Uterus (tissue), 4 donors: ENCODE data around the gene TBRG4. TPM values are rescaled to one million over a fixed set of nuclear protein-coding genes. Genes with fewer than 3 reads are reported as not detected.

Experiments
- DNase-seq, 2 donors: peaks; one replicate each; pipeline ENCODE4 v3.0.0-alpha.2; 2019 to 2020
- H3K27ac ChIP-seq, 2 donors: fragments of 200-600 bp; sonication (generic); 1 replicate in 1 of 2; 2 replicates in 1 of 2; pipeline ENCODE4 v1.5.1; 2016 to 2018
- H3K27me3 ChIP-seq, 2 donors: fragments of 200-600 bp; sonication (generic); one replicate each; pipeline ENCODE4 v1.5.1; 2018 to 2019; ENCODE audit warnings: control low read depth in 1 of 2
- H3K36me3 ChIP-seq, 2 donors: fragments of 200-600 bp; sonication (generic); one replicate each; pipeline ENCODE4 v1.5.1; 2019; ENCODE audit warnings: control low read depth in 1 of 2
- H3K4me1 ChIP-seq, 2 donors: fragments of 200-600 bp; sonication (generic); one replicate each; pipeline ENCODE4 v1.5.1; 2018 to 2019; ENCODE audit warnings: control low read depth in 1 of 2
- H3K4me3 ChIP-seq, 2 donors: fragments of 200-600 bp; sonication (generic); 1 replicate in 1 of 2; 2 replicates in 1 of 2; pipeline ENCODE4 v1.5.1; 2018 to 2019; ENCODE audit warnings: mild to moderate bottlenecking in 1 of 2
- H3K9me3 ChIP-seq, 2 donors: fragments of 200-600 bp; sonication (generic); one replicate each; pipeline ENCODE4 v1.5.1; 2019; ENCODE audit warnings: control low read depth in 1 of 2
- POLR2A ChIP-seq, 2 donors: fragments of 450-650 bp; IDR thresholded peaks; one replicate each; pipeline ENCODE4 v1.6.1; 2016; ENCODE audit warnings: antibody characterized with exemption in 2 of 2, mild to moderate bottlenecking in 1 of 2, moderate library complexity in 1 of 2
- intact Hi-C: fragments of 100-400 bp; cut with DNase I; formaldehyde crosslinking; loops from one replicate; pipeline ENCODE4 v1.15.1; 2023; ENCODE audit warnings: low total_unique reads
- total RNA-seq, 4 donors: library from RNA; depleted of rRNA in 3 of 4; stranded (reverse); fragments of >200 nt in 3 of 4; gene quantifications; one replicate each; pipeline versions ENCODE4 v1.1.0 to v1.2.4, GENCODE V29; 2014 to 2023
- TF ChIP-seq, protein P1 (sequence below), 4 experiments: fragments of 200-600 bp in 2 of 4; fragments of 450-650 bp in 2 of 4; sonication (generic) in 2 of 4; IDR thresholded peaks; one replicate each; pipeline ENCODE4 v1.5.1; 2016 to 2019; ENCODE audit warnings: antibody characterized with exemption in 4 of 4, mild to moderate bottlenecking in 2 of 4, moderate library complexity in 1 of 4
- donor health status: DM: yes; HTN: yes; CAD: no.

Gene TBRG4
- total RNA-seq, 4 donors from 2014 or later, result 7.4 to 51.2 (median 42.5) TPM

GRCh38 chr7:45060295-45060694 lies 51.2 kb downstream of the TBRG4 start:
- Histone ChIP-seq H3K36me3 (no peaks in the 10 kb centered on the region), H3K9me3 (no peaks in the 10 kb centered on the region), H3K4me1 (no peaks in the 10 kb centered on the region), H3K4me3 (no peak overlapping the region), H3K27ac (no peak overlapping the region), H3K27me3 (no peaks in the 10 kb centered on the region)
- intact Hi-C loops, result no loop called here
- DNase-seq, result no peak
- TF ChIP-seq, protein P1, sequence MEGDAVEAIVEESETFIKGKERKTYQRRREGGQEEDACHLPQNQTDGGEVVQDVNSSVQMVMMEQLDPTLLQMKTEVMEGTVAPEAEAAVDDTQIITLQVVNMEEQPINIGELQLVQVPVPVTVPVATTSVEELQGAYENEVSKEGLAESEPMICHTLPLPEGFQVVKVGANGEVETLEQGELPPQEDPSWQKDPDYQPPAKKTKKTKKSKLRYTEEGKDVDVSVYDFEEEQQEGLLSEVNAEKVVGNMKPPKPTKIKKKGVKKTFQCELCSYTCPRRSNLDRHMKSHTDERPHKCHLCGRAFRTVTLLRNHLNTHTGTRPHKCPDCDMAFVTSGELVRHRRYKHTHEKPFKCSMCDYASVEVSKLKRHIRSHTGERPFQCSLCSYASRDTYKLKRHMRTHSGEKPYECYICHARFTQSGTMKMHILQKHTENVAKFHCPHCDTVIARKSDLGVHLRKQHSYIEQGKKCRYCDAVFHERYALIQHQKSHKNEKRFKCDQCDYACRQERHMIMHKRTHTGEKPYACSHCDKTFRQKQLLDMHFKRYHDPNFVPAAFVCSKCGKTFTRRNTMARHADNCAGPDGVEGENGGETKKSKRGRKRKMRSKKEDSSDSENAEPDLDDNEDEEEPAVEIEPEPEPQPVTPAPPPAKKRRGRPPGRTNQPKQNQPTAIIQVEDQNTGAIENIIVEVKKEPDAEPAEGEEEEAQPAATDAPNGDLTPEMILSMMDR (IDR thresholded peaks at IDR 0.05), result no peak
- TF ChIP-seq POLR2A (IDR thresholded peaks at IDR 0.05), result no peak

- no peak for TF ChIP-seq POLR2A (IDR thresholded peaks at IDR 0.05)
- TF ChIP-seq, protein P1 (IDR thresholded peaks at IDR 0.05), result no peak
- Histone ChIP-seq H3K36me3 (no peaks in the 10 kb centered on the region), H3K4me3 (no peak overlapping the region), H3K27ac (no peak overlapping the region), H3K27me3 (no peaks in the 10 kb centered on the region), H3K9me3 (no peaks in the 10 kb centered on the region), H3K4me1 (no peaks in the 10 kb centered on the region)
- DNase-seq, result no peak
- intact Hi-C loops, result no loop called here
Observed at GRCh38 chr7:45057878-45058277, 53.6 kb downstream of the TBRG4 start.

DNA sequence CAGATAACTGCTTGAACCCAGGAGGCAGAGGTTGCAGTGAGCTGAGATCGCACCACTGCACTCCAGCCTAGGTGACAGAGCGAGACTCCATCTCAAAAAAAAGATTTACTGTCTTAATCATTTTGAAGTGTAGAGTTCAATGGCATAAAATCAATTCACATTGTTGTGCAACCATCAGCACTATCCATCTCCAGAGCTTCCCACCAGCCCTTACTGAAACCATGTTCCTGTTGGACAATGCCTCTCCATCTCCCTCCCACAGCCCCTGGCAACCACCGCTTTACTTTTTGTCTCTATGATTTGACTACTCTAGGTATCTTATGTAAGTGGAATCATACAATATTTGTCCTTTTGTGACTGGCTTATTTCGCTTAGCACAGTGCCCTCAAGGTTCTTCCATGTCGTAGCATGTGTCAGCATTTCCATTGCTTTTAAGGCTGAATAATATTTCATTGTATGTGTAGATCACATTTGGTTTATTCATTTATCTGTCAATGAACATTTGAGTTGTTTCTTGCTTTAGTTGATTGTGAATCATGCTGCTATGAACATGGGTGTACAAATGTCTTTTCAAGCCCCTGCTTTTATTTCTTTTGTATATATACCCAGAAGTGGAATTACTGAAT lies 55.8 kb downstream of the TBRG4 start:
- intact Hi-C loops, result no loop called here
- Histone ChIP-seq H3K4me3 (no peak overlapping the region), H3K36me3 (no peaks in the 10 kb centered on the region), H3K27me3 (no peaks in the 10 kb centered on the region), H3K9me3 (no peaks in the 10 kb centered on the region), H3K27ac (no peak overlapping the region), H3K4me1 (no peaks in the 10 kb centered on the region)
- no peak for DNase-seq
- TF ChIP-seq, protein P1 (IDR thresholded peaks at IDR 0.05), result no peak
- no peak for TF ChIP-seq POLR2A (IDR thresholded peaks at IDR 0.05)

- Histone ChIP-seq H3K27me3 (no peaks in the 10 kb centered on the region), H3K4me3 (no peak overlapping the region), H3K27ac (no peak overlapping the region), H3K9me3 (no peaks in the 10 kb centered on the region), H3K36me3 (no peaks in the 10 kb centered on the region), H3K4me1 (no peaks in the 10 kb centered on the region)
- TF ChIP-seq, protein P1 (IDR thresholded peaks at IDR 0.05), result no peak
- no peak for TF ChIP-seq POLR2A (IDR thresholded peaks at IDR 0.05)
- intact Hi-C loops, result no loop called here
- no peak for DNase-seq
Observed at GRCh38 chr7:45055016-45055415, 56.5 kb downstream of the TBRG4 start.

DNA sequence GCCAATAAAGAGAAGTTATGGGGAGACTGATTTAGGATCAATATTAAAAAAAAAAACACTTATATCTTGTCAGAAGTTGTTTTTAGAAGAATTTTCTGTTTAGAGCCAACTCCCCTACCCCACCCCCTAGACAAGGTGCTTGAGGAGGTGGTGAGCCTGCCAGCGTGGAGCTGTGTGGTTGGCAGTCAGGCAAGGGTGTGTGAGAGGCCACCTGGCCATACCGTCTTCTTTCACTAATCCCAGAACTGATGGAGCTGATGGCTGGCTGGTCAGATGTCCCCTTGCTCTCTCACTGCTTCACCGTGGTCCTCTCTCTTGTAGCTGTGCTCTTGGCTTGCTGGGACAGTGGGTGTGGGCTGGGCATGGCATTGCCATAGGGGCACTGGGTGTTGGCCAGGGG lies 57.1 kb downstream of the TBRG4 start:
- no peaks in the 10 kb centered on the region for H3K9me3 ChIP-seq
- no peak for TF ChIP-seq POLR2A (IDR thresholded peaks at IDR 0.05)
- TF ChIP-seq, protein P1 (IDR thresholded peaks at IDR 0.05), result no peak
- H3K27me3 ChIP-seq, result no peaks in the 10 kb centered on the region
- DNase-seq, result no peak
- intact Hi-C loops, result no loop called here
- H3K36me3 ChIP-seq, result no peaks in the 10 kb centered on the region
- no peak overlapping the region for H3K4me3 ChIP-seq
- H3K4me1 ChIP-seq, result no peaks in the 10 kb centered on the region
- no peak overlapping the region for H3K27ac ChIP-seq
